Uterus (tissue), 2 donors: ENCODE data around the gene NOL3.

Source experiments
- CTCF ChIP-seq, 4 experiments: fragments of 200-600 bp in 2 of 4; fragments of 450-650 bp in 2 of 4; sonication (generic) in 2 of 4; IDR thresholded peaks; one replicate each; pipeline ENCODE4 v1.5.1; 2016 to 2019; ENCODE audit warnings: antibody characterized with exemption in 4 of 4, mild to moderate bottlenecking in 2 of 4, moderate library complexity in 1 of 4
- POLR2A ChIP-seq, 2 donors: fragments of 450-650 bp; IDR thresholded peaks; one replicate each; pipeline ENCODE4 v1.6.1; 2016; ENCODE audit warnings: antibody characterized with exemption in 2 of 2, mild to moderate bottlenecking in 1 of 2, moderate library complexity in 1 of 2

- TF ChIP-seq CTCF (IDR thresholded peaks at IDR 0.05), result no peak
- TF ChIP-seq POLR2A (IDR thresholded peaks at IDR 0.05), result no peak
Observed at GRCh38 chr16:67216612-67217490, 46.5 kb downstream of the NOL3 start.
